Right cardiac atrium (tissue), 5 donors: ENCODE data around the gene DYNC1I2. TPM values are rescaled to one million over a fixed set of nuclear protein-coding genes. Genes with fewer than 3 reads are reported as not detected.
"Not testable (repeated sequence)": the region's sequence is repeated elsewhere in the genome, so short reads cannot be mapped to it uniquely, and the experiment has no call there.

Source experiments
- ATAC-seq, 2 donors: fragments of 200-7000 bp; cut with Tn5 transposase; one replicate each; pipeline versions ENCODE4 v1.8.0 to v1.9.1; 2020; ENCODE audit warnings: moderate library complexity in 2 of 2, mild to moderate bottlenecking in 1 of 2
- DNase-seq, 3 donors: peaks; one replicate each; pipeline ENCODE4 v3.0.0-alpha.2; 2020
- H3K27ac ChIP-seq: one replicate; pipeline ENCODE4 v1.5.1; 2013; ENCODE audit warnings: mild to moderate bottlenecking, low read length, control low read depth, moderate library complexity
- H3K27me3 ChIP-seq: one replicate; pipeline ENCODE4 v1.6.1; 2013; ENCODE audit not compliant: control insufficient read depth, insufficient read depth
- H3K4me1 ChIP-seq: one replicate; pipeline ENCODE4 v1.6.1; 2013; ENCODE audit warnings: low read length; ENCODE audit not compliant: control insufficient read depth, insufficient read depth
- H3K4me3 ChIP-seq: one replicate; pipeline ENCODE4 v1.5.1; 2013; ENCODE audit warnings: low read length, control low read depth
- H3K9me3 ChIP-seq: one replicate; pipeline ENCODE4 v1.6.1; 2013; ENCODE audit warnings: low read length; ENCODE audit not compliant: control insufficient read depth
- WGBS: extraction: QIAGEN DNeasy Blood & Tissue Kit; methylation state at CpG from one replicate; pipeline ENCODE4 v1.1.7; 2013; 5-methylcytosine and 5-hydroxymethylcytosine counted together
- intact Hi-C, 4 donors: fragments of 100-400 bp; cut with DNase I; formaldehyde crosslinking; loops; one replicate each; pipeline versions ENCODE4 v1.11.0 to v1.14.0; 2022 to 2023
- polyA plus RNA-seq: library from polyadenylated mRNA; stranded (reverse); fragments of 200-250 nt; gene quantifications from one replicate; pipeline ENCODE4 v1.2.3, GENCODE V29; 2013
- total RNA-seq, 4 donors: library from RNA; stranded (reverse); fragmentation: NEBNext Ultra II Directional; extraction: Animal tissue kit (Norgen Biotek cat#: 25700); gene quantifications; one replicate each; pipeline ENCODE4 v1.2.1, GENCODE V29; 2021
- donor health status: healthy with polysubstance abuse.
- donor health status: DM: no; HTN: yes; CAD: no.
- donor health status: DM: no; HTN: no; CAD: no.
- donor health status: DM: no; HTN: yes; CAD: no; lungs with severe emphysema.
- donor health status: DM: yes; HTN: yes; CAD: no.

Gene DYNC1I2
- total and polyA plus RNA-seq, 5 donors, result 58.8 to 66.3 (median 61.6) TPM

DNA sequence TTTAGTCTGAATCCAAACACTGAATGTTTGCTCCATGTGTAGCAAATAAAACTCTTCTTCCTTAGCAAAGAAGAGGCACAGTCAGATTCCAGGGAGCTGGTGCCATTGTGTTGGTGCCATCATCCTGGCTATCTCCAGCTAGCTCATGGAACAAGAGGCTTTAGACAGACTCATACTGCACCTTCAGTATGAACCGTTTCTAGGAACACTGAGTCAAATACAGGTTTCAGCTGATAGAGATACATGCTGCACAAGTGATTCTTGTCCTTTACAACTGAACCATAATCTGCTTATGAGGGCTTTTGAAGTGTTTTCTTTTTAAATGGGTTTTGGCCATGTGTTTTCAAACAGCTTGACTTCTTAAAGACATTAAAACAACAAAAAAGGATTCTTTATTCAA lies 57.9 kb downstream of the DYNC1I2 start:
- Histone ChIP-seq H3K27me3 (no peaks in the 10 kb centered on the region), H3K4me3 (no peak overlapping the region), H3K4me1 (no peaks in the 10 kb centered on the region), H3K27ac (no peak overlapping the region), H3K9me3 (no peaks in the 10 kb centered on the region)
- no peak for ATAC-seq
- DNase-seq, result no peak
- WGBS, result 87% methylated on average over 1 of the region's 1 CpG
- intact Hi-C loops, result no loop called here

DNA sequence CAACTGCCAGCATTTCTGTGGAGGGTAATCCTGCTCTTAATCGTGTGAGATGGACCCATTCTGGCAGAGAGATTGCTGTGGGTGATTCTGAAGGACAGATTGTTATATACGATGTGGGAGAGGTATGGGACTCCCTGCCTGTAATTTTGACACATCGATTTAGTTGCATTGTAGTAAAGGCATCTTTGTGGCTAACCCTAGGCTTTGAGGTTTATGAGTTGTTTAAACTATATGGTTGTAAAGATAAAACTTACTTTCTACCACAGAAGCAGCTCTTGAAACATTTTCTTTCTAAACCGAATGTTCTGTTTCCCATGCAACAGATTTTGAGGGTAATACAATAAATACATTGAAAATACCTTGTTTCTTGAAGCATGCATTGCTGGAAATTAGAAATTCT lies 58.5 kb downstream of the DYNC1I2 start:
- no peaks in the 10 kb centered on the region for H3K9me3 ChIP-seq
- H3K27me3 ChIP-seq, result no peaks in the 10 kb centered on the region
- H3K4me1 ChIP-seq, result no peaks in the 10 kb centered on the region
- DNase-seq (no peak), ATAC-seq (no peak)
- WGBS, result 91% methylated on average over 4 of the region's 4 CpGs
- intact Hi-C loops, result no loop called here
- H3K27ac ChIP-seq, result no peak overlapping the region
- H3K4me3 ChIP-seq, result no peak overlapping the region

DNA sequence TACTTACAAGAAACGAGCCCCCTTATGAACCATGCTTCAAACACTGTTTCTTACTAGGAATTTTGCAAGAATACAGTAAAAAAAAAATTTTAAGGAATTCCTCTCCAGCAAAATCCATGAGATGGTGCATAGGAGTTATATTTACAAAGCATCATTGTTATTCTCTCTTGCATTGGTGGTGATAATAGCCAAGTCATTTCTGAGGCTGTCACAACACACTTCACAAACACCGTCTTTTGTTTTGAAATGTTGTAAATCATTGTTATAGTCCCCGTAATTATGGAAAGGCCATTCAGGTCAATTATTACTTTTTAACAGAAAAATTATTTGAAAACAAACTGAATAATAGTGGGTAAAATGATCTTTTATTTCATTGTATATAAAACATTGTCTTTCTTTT lies 60.1 kb downstream of the DYNC1I2 start:
- 92% methylated on average over 3 of the region's 3 CpGs for WGBS
- no peaks in the 10 kb centered on the region for H3K9me3 ChIP-seq
- no peaks in the 10 kb centered on the region for H3K4me1 ChIP-seq
- H3K27me3 ChIP-seq, result no peaks in the 10 kb centered on the region
- H3K27ac ChIP-seq, result no peak overlapping the region
- H3K4me3 ChIP-seq, result no peak overlapping the region
- intact Hi-C loops, result no loop called here
- no peak for DNase-seq
- ATAC-seq, result no peak

DNA sequence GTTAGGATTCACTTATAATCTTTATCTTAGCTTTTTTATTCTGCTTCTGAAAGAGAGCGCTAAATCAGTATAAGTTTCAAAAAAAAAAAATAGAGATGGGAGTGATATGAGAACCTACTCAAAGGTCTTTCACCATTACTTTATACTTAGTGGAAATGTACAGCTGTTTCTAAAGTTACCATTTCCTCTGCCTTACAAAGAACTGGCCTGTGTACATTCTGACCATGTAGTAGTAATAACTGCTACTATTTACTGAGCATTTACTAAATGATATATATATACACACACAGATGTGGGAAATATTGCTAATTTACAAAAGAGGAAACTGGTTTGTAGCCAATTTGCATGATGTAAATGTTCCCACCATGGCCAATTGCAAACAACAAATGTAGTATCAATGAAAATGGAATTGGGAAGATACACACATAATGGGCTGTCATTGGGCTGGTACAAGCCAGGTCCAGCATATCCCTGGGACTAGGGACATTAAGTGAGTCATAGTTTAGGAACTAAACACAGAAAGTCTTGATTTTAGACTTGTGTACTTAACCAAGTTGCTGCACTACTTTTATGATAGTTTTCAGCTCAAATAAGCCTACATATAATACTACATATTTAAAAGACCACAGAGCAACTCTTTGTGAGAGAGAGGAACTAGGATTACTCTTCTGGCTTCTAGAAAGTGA lies 67.1 kb downstream of the DYNC1I2 start:
- DNase-seq, result no peak
- H3K27ac ChIP-seq, result no peak overlapping the region
- WGBS, result 98% methylated on average over 1 of the region's 1 CpG
- no peaks in the 10 kb centered on the region for H3K9me3 ChIP-seq
- H3K27me3 ChIP-seq, result no peaks in the 10 kb centered on the region
- no peak for ATAC-seq
- intact Hi-C loops, result no loop called here
- H3K4me3 ChIP-seq, result no peak overlapping the region
- no peaks in the 10 kb centered on the region for H3K4me1 ChIP-seq

DNA sequence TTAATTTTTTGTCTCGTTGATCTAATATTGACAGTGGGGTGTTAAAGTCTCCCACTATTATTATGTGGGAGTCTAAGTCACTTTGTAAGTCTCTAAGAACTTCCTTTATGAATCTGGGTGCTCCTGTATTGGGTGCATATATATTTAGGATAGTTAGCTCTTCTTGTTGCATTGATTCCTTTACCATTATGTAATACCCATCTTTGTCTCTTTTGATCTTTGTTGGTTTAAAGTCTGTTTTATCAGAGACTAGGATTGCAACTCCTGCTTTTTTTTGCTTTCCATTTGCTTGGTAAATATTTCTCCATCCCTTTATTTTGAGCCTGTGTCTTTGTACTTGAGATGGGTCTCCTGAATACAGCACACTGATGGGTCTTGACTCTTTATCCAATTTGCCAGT lies 71.5 kb downstream of the DYNC1I2 start:
- ATAC-seq, H3K27ac ChIP-seq, DNase-seq, H3K27me3 ChIP-seq, H3K4me3 ChIP-seq, H3K9me3 ChIP-seq, H3K4me1 ChIP-seq, intact Hi-C loops: not testable (repeated sequence)
- 98% methylated on average over 1 of the region's 1 CpG for WGBS

DNA sequence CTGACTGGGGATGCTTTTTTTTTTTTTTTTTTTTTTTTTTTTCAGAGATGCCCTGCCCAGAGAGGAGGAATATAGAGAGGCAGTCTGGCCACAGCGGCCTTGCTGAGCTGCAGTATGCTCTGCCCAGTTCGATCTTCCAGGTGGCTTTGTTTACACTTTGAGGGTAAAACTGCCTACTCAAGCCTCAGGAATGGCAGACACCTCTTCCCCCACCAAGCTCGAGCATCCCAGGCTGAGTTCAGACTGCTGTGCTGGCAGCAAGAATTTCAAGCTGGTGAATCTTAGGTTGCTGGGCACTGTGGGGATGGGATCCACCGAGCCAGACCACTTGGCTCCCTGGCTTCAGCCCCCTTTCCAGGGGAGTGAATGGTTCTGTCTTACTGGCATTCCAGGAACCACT lies 73.9 kb downstream of the DYNC1I2 start:
- intact Hi-C loops, ATAC-seq, H3K4me3 ChIP-seq, H3K4me1 ChIP-seq, H3K27ac ChIP-seq, DNase-seq, H3K9me3 ChIP-seq, H3K27me3 ChIP-seq: not testable (repeated sequence)
- WGBS, result 96% methylated on average over 4 of the region's 4 CpGs

DNA sequence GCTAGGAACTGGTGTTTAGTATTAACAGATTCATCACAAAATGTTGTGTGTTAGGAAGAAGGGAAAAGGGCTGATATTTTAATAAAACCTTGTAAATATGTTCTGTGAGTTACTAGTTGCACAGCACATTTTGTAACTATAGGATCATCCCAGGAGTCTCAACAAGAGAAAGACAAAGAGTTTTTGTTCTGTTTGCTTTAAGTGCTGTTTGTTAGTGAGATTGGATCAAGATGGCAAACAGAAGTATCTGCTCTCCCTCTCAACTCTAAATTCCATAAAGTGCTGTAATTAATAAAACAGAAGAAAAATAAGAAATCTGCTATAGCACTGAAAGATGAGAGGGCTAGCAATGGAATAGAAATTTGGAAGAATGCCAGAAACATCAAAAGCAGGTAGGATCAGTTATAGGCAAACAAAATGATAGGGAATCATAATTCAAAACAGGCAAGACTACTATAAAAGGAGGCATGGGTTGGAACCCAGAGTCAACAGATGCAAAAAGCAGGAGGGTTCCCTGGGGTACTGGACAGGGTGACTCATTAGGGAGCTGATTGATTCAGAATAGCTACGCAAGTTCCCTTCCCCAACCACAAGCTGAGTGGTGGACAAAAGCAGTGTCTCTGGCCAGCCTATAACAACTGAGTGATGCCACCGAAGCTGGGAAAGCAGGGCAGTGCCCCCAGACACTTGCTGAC lies 75.8 kb downstream of the DYNC1I2 start:
- Histone ChIP-seq H3K9me3 (no peaks in the 10 kb centered on the region), H3K4me3 (no peak overlapping the region), H3K27ac (no peak overlapping the region), H3K27me3 (no peaks in the 10 kb centered on the region), H3K4me1 (no peaks in the 10 kb centered on the region)
- intact Hi-C loops, result no loop called here
- 93% methylated on average over 2 of the region's 2 CpGs for WGBS
- ATAC-seq, result no peak
- no peak for DNase-seq

DNA sequence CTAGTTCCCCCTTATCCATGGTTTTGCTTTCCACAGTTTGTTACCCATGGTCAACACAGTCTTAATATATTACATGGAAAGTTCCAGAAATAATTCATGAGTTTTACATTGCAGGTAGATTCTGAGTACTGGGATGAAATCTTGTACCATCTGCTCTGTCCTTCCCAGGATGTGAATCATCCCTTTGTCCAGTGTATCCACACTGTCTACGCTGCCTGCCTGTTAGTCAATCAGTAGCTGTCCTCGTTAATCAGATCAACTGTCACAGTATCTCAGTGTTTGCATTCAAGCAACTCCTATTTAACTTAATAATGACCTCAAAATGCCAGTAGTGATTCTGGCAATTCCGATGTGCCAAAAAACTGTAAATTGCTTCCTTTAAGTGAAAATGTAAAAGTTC lies 76.3 kb downstream of the DYNC1I2 start:
- H3K4me3 ChIP-seq, result no peak overlapping the region
- ATAC-seq (no peak), DNase-seq (no peak)
- no peaks in the 10 kb centered on the region for H3K27me3 ChIP-seq
- H3K27ac ChIP-seq, result no peak overlapping the region
- H3K4me1 ChIP-seq, result no peaks in the 10 kb centered on the region
- WGBS, result 86% methylated on average over 3 of the region's 3 CpGs
- intact Hi-C loops, result no loop called here
- H3K9me3 ChIP-seq, result no peaks in the 10 kb centered on the region

DNA sequence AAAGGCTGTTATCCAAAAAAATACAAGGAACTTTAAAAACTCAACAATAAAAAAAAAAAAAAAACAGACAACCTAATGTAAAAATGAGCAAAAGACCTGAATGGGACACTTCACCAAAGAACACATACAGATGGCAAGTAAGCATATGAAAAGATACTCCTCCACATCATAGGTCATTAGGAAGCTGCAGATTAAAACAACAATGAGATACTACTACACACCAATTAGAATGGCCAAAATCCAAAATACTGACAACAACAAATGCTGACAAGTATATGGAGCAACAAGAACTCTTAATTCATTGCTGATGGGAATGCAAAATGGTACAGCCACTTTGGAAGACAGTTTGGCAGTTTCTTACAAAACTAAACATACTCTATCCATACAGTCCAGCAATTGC lies 84.2 kb downstream of the DYNC1I2 start:
- no peak overlapping the region for H3K4me3 ChIP-seq
- intact Hi-C loops, result no loop called here
- no peak for DNase-seq
- H3K27ac ChIP-seq, result no peak overlapping the region
- no peak for ATAC-seq
- H3K4me1 ChIP-seq, result no peaks in the 10 kb centered on the region
- H3K27me3 ChIP-seq, result no peaks in the 10 kb centered on the region
- no peaks in the 10 kb centered on the region for H3K9me3 ChIP-seq

DNA sequence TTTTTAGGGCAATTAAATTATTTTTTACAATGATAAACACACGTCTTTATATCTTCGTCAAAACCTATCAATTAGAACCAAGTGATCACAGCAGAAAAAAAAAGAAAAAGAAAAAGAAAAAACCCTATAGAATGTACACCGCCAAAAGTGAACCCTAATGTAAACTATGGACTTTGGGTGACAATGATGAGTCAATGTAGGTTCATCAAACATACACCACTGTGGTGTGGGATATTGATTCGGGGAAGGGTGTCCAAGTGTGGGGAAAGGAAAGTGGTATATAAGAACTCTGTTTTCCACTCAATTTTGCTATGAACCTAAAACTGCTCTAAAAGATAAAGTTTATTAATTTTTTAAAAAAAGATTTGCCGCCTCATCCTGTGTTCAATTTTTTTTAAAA lies 85.1 kb downstream of the DYNC1I2 start:
- no peaks in the 10 kb centered on the region for H3K27me3 ChIP-seq
- no peaks in the 10 kb centered on the region for H3K9me3 ChIP-seq
- no peak overlapping the region for H3K4me3 ChIP-seq
- H3K27ac ChIP-seq, result no peak overlapping the region
- intact Hi-C loops, result no loop called here
- DNase-seq, result no peak
- no peaks in the 10 kb centered on the region for H3K4me1 ChIP-seq
- ATAC-seq, result no peak
- 94% methylated on average over 5 of the region's 5 CpGs for WGBS

DNA sequence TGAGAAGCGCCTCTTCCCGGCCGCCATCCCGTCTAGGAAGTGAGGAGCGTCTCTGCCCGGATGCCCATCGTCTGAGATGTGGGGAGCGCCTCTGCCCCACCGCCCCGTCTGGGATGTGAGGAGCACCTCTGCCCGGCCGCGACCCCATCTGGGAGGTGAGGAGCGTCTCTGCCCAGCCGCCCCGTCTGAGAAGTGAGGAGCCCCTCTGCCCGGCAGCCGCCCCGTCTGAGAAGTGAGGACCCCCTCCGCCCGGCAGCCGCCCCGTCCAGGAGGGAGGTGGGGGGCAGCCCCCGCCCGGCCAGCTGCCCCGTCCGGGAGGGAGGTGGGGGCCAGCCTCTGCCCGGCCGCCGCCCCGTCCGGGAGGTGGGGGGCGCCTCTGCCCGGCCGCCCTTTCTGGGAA lies 87.3 kb downstream of the DYNC1I2 start:
- H3K27ac ChIP-seq, ATAC-seq, intact Hi-C loops, H3K27me3 ChIP-seq, H3K4me1 ChIP-seq, H3K9me3 ChIP-seq, H3K4me3 ChIP-seq, DNase-seq: not testable (repeated sequence)
- 93% methylated on average over 32 of the region's 35 CpGs for WGBS
